HG03378 (cell line): ENCODE results near the gene IQCK.

Experiments
- ATAC-seq: cut with Tn5 transposase; IDR thresholded peaks from one replicate; pipeline ENCODE4 v1.9.1; 2021; ENCODE audit warnings: mild to moderate bottlenecking, moderate library complexity; ENCODE audit not compliant: unreplicated experiment

The IQCK gene

DNA sequence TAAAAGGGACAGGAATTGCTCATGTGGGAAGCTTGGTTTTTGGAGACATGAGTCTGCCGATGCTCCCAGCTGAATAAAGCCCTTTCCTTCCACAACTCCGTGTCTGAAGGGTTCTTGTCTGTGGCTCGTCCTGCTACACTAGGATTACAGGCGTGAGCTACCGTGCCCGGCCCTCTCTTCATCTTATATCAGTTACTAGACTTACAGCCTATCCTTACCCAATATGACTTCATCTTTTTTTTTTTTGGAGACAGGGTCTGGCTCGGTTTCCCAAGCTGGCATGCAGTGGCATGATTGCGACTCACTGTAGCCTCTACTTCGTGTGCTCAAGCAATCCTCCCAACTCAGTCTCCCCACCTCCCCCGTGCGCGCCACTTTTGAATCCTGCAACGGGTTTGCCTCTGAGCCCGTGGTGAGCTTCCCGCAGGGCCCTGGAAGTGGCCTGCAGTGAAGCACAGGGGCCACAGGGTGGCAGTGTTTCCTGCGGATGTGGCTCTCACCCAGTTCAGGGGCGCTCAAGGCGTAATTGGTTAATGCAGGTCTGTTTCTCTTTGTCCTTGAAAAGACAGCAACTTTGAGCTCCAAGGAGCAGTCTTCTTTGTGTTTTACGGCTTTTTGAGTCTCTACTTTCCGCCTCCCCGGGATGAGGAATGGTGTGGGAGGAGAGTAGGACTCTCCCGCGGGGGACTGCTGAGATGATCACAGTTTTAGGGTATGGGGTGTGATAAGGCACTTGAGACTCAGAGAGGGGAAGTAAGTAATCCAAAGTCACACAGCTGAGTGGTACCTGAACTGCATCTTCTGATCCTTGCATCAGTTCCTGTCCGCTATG, 189.3 kb downstream of the IQCK start:
- ATAC-seq, result no peak
